Endothelial cell of umbilical vein (primary cell): Measurements from ENCODE around the gene B4GALNT4.

Experiments used
- CTCF ChIP-seq, 2 donors: IDR thresholded peaks; 1 replicate in 1 of 2; 2 replicates in 1 of 2; pipeline ENCODE4 v1.5.1; 2011; ENCODE audit warnings: low read length in 2 of 2, mild to moderate bottlenecking in 2 of 2, moderate library complexity in 2 of 2, control low read depth in 1 of 2, inconsistent platforms in 1 of 2, low read depth in 1 of 2; ENCODE audit not compliant: insufficient read depth in 1 of 2; ENCODE audit errors: extremely low read depth in 1 of 2
- EZH2 ChIP-seq: IDR thresholded peaks from 2 replicates; pipeline ENCODE4 v1.6.1; 2012; ENCODE audit warnings: borderline replicate concordance, low read depth, mild to moderate bottlenecking, moderate library complexity, low read length, inconsistent platforms; ENCODE audit not compliant: severe bottlenecking
- GATA2 ChIP-seq: IDR thresholded peaks from 2 replicates; pipeline ENCODE4 v1.7.0; 2011; ENCODE audit warnings: low read depth, mild to moderate bottlenecking, moderate library complexity, mixed read lengths, low read length; ENCODE audit not compliant: insufficient read length, insufficient read depth
- POLR2A ChIP-seq: IDR thresholded peaks from 2 replicates; pipeline ENCODE4 v1.6.1; 2012; ENCODE audit warnings: low read depth, mild to moderate bottlenecking, control low read depth, low read length
- POLR2AphosphoS5 ChIP-seq: IDR thresholded peaks from 2 replicates; pipeline ENCODE4 v1.6.1; 2012; ENCODE audit warnings: low read depth, mild to moderate bottlenecking, control low read depth, low read length, moderate library complexity; ENCODE audit not compliant: insufficient read depth

- no peak for TF ChIP-seq EZH2
- TF ChIP-seq POLR2A: no peak
- TF ChIP-seq POLR2AphosphoS5: no peak
- TF ChIP-seq CTCF (IDR thresholded peaks at IDR 0.05; ENCODE audit: extremely low read depth in 1 of 2, insufficient read depth in 1 of 2, low read depth in 1 of 2, low read length in 2 of 2): no peak
- TF ChIP-seq GATA2: no peak
Measured at GRCh38 chr11:424232-424631, 54.9 kb downstream of the B4GALNT4 start.
